IPS-15b (cell line): ENCODE measurements around the gene CRYGB.
"Not testable (repeated sequence)": the region's sequence is repeated elsewhere in the genome, so short reads cannot be mapped to it uniquely, and the experiment has no call there.

Source experiments
- H3K27me3 ChIP-seq: one replicate; pipeline ENCODE4 v1.6.1; 2013; ENCODE audit warnings: low read length; ENCODE audit not compliant: control insufficient read depth, insufficient read depth
- H3K36me3 ChIP-seq: one replicate; pipeline ENCODE4 v1.6.1; 2013; ENCODE audit warnings: low read length; ENCODE audit not compliant: control insufficient read depth, insufficient read depth
- H3K4me1 ChIP-seq: one replicate; pipeline ENCODE4 v1.6.1; 2013; ENCODE audit warnings: mild to moderate bottlenecking, low read length; ENCODE audit not compliant: control insufficient read depth, insufficient read depth
- H3K4me3 ChIP-seq: one replicate; pipeline ENCODE4 v1.5.1; 2013; ENCODE audit warnings: low read depth, low read length
- H3K9ac ChIP-seq: one replicate; pipeline ENCODE4 v1.6.1; 2013; ENCODE audit warnings: low read depth, mild to moderate bottlenecking, low read length
- H3K9me3 ChIP-seq: one replicate; pipeline ENCODE4 v1.6.1; 2013; ENCODE audit warnings: mild to moderate bottlenecking, low read length; ENCODE audit not compliant: control insufficient read depth, insufficient read depth

CRYGB gene

GRCh38 chr2:208099682-208100470 lies 46.1 kb downstream of the CRYGB start:
- H3K9ac ChIP-seq, result no peak overlapping the region
- H3K9me3 ChIP-seq, result no peaks in the 10 kb centered on the region
- H3K4me1 ChIP-seq, result no peaks in the 10 kb centered on the region
- no peaks in the 10 kb centered on the region for H3K27me3 ChIP-seq
- H3K36me3 ChIP-seq, result no peaks in the 10 kb centered on the region
- no peak overlapping the region for H3K4me3 ChIP-seq

DNA sequence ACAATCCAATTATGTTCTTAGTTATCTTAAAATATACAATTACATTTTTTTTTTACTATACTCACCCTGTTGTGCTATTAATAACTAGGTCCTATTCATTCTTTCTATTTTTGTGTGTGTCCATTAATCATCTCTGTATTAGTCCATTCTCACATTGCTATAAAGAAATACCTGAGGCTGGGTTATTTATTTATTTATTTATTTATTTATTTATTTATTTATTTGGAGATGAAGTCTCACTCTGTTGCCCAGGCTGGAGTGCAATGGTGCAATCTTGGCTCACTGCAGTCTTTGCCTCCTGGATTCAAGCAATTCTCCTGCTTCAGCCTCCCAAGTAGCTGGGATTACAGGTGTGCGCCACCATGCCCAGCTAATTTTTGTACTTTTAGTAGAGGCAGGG lies 47.3 kb downstream of the CRYGB start:
- H3K36me3 ChIP-seq, H3K9me3 ChIP-seq, H3K4me3 ChIP-seq, H3K9ac ChIP-seq, H3K27me3 ChIP-seq, H3K4me1 ChIP-seq: not testable (repeated sequence)

DNA sequence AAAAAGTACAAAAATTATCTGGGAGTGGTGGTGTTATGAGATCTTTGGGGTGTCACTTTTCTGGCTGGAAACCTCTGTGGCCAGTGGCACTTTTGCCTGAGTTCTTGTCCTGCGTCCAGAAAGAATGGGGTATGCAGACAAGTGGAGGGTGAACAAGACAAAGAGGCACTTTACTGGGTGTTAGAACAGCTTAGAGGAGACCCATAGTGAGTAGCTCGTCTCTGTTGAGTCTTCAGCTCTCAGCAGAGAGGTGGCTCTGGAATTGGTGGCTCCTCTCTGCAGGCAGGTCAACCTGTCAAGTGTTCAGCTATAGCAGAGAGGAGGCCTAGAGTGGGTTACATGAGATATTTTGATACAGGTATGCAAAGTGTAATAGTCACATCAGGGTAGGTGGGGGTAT lies 47.7 kb downstream of the CRYGB start:
- Histone ChIP-seq H3K9ac (no peak overlapping the region), H3K27me3 (no peaks in the 10 kb centered on the region), H3K9me3 (no peaks in the 10 kb centered on the region), H3K4me3 (no peak overlapping the region), H3K4me1 (no peaks in the 10 kb centered on the region), H3K36me3 (no peaks in the 10 kb centered on the region)

DNA sequence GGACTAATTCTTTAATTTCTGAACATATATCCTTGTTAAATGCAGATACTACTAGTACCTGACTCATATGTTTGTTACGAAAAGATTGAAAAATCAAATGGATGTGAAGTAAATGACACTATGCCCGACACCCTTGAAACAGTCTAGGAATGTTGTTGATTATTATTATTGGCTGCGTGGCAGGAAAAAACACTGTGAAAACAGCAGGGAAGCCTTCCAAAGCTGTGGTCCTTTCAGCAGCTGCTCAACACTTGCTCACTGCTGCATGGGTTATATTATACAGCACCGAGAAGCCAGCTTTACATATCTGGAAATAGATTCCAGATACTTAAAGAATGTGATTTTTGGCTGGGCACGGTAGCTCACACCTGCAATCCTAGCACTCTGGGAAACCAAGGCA lies 48.2 kb downstream of the CRYGB start:
- no peaks in the 10 kb centered on the region for H3K9me3 ChIP-seq
- no peak overlapping the region for H3K9ac ChIP-seq
- no peaks in the 10 kb centered on the region for H3K4me1 ChIP-seq
- H3K36me3 ChIP-seq, result no peaks in the 10 kb centered on the region
- H3K27me3 ChIP-seq, result no peaks in the 10 kb centered on the region
- no peak overlapping the region for H3K4me3 ChIP-seq

GRCh38 chr2:208097313-208097712 lies 48.6 kb downstream of the CRYGB start:
- no peaks in the 10 kb centered on the region for H3K4me1 ChIP-seq
- no peak overlapping the region for H3K4me3 ChIP-seq
- H3K9me3 ChIP-seq, result no peaks in the 10 kb centered on the region
- no peaks in the 10 kb centered on the region for H3K27me3 ChIP-seq
- H3K36me3 ChIP-seq, result no peaks in the 10 kb centered on the region
- no peak overlapping the region for H3K9ac ChIP-seq

GRCh38 chr2:208096080-208096479 lies 49.9 kb downstream of the CRYGB start:
- H3K9ac ChIP-seq, result no peak overlapping the region
- no peak overlapping the region for H3K4me3 ChIP-seq
- H3K9me3 ChIP-seq, result no peaks in the 10 kb centered on the region
- H3K36me3 ChIP-seq, result no peaks in the 10 kb centered on the region
- no peaks in the 10 kb centered on the region for H3K27me3 ChIP-seq
- no peaks in the 10 kb centered on the region for H3K4me1 ChIP-seq

DNA sequence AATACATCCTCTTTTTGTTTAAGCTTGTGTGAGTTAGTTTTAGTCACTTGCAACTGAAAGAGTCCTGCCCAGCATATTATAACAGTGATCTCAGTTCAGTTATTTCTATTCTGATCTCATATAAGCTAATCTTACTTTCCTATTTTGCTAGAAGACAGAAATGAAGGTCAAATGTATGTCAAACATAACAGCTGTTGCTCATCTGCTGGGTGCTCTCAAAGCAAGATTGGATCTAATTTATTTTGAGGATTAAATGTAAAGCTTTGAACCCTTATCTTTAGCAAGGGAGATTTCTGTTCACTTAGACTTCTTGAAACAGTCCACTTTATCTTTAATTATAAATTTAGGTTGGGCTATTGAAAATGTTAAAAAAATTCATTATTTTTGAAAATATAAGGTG lies 52.8 kb downstream of the CRYGB start:
- Histone ChIP-seq H3K9ac (no peak overlapping the region), H3K4me3 (no peak overlapping the region), H3K4me1 (no peaks in the 10 kb centered on the region), H3K36me3 (no peaks in the 10 kb centered on the region), H3K27me3 (no peaks in the 10 kb centered on the region), H3K9me3 (no peaks in the 10 kb centered on the region)
